HFF-Myc (cell line): Measurements from ENCODE around the gene HELZ.
"Not testable (repeated sequence)": the region's sequence is repeated elsewhere in the genome, so short reads cannot be mapped to it uniquely, and the experiment has no call there.

Source experiments
- DNase-seq: peaks from one replicate; pipeline ENCODE4 v3.0.0-alpha.2; 2011; ENCODE audit warnings: low read depth; ENCODE audit errors: extremely low read depth
- H3K4me3 ChIP-seq: replicated peaks from 2 replicates; pipeline ENCODE4 v1.5.1; 2011; ENCODE audit warnings: low read depth, mild to moderate bottlenecking, control low read depth, low read length
- TF ChIP-seq, protein P1 (sequence below): IDR thresholded peaks from 2 replicates; pipeline ENCODE4 v1.5.1; 2012; ENCODE audit warnings: mild to moderate bottlenecking, low read depth, low read length, control low read depth; ENCODE audit errors: missing control alignments

The HELZ gene

DNA sequence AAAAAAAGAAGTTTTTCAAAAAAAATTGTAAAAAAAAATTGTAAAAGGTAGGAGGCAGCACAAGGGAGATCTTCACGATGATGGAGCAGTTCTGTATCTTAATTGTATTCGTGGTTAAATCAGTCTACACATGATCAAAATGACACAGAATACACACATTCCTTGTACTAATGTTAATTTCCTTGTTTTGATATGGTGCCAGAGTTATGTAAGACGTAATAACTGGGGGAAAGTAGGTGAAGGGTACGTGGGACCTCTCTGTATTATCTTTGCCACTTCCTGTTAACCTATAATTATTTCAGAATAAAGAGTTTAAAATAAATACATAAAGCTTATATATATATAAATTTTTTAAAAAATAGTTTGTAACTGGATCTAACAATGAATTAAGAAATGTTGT is 36.8 kb downstream of the HELZ start:
- TF ChIP-seq, protein P1, sequence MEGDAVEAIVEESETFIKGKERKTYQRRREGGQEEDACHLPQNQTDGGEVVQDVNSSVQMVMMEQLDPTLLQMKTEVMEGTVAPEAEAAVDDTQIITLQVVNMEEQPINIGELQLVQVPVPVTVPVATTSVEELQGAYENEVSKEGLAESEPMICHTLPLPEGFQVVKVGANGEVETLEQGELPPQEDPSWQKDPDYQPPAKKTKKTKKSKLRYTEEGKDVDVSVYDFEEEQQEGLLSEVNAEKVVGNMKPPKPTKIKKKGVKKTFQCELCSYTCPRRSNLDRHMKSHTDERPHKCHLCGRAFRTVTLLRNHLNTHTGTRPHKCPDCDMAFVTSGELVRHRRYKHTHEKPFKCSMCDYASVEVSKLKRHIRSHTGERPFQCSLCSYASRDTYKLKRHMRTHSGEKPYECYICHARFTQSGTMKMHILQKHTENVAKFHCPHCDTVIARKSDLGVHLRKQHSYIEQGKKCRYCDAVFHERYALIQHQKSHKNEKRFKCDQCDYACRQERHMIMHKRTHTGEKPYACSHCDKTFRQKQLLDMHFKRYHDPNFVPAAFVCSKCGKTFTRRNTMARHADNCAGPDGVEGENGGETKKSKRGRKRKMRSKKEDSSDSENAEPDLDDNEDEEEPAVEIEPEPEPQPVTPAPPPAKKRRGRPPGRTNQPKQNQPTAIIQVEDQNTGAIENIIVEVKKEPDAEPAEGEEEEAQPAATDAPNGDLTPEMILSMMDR = no peak
- H3K4me3 ChIP-seq = no peak overlapping the region
- no peak for DNase-seq

GRCh38 chr17:67203818-67204217 is 41.2 kb downstream of the HELZ start:
- DNase-seq = no peak
- no peak overlapping the region for H3K4me3 ChIP-seq
- TF ChIP-seq, protein P1 = no peak

GRCh38 chr17:67202503-67202902 is 42.5 kb downstream of the HELZ start:
- TF ChIP-seq, protein P1 = no peak
- H3K4me3 ChIP-seq = no peak overlapping the region
- DNase-seq = no peak

DNA sequence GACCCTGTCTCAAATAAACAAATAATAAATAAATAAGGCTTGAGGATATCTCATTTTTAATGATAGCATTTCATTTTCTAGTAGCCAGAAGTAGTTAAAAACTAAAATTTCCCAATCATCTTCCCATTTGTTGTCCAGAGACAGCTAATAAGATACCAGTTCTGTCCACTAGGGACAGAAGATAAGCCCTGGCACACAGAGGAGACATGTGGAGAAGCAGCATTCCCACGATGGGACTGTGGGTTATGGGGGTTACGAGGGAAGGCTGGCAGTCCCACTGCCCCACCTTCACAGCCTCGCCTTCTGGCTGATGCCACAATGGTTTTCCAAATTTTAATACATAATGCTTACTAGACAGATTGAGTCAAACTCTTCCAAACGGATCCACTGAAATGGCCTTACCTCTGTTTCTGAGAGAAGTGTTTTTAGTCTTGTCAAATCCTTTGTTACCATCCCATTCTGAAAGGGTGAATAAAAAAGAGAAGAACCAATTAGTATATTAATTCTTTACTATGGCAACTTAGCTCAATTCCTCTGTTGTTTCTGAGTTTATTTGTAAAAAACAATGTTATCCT is 44.2 kb downstream of the HELZ start:
- no peak overlapping the region for H3K4me3 ChIP-seq
- DNase-seq = no peak
- TF ChIP-seq, protein P1 = peak; percentile 58

DNA sequence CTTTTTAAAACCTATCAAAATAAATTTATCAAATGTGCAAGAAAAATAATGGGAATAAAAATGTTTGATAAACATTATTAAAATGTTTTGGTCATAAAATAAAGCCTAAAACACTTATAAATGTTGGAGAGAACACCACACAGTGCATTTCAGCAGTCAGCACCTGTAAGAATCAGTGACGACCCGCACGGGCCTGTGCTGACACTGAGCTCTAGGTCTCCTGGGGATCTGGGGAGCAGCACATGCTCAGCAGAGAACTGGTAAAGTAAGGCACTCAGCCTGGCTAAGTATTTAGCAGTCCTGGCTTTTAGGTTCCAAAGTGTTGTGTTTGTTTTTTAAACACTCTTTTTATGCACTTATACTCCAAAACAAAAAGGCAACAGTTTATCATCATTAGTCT is 46.9 kb downstream of the HELZ start:
- no peak overlapping the region for H3K4me3 ChIP-seq
- TF ChIP-seq, protein P1 = no peak
- no peak for DNase-seq

GRCh38 chr17:67197023-67197422 is 48.0 kb downstream of the HELZ start:
- H3K4me3 ChIP-seq, DNase-seq: not testable (repeated sequence)

- DNase-seq = no peak
- TF ChIP-seq, protein P1 = no peak
- no peak overlapping the region for H3K4me3 ChIP-seq
Measured at GRCh38 chr17:67196422-67196821, 48.6 kb downstream of the HELZ start.
